ENCODE data around the gene CSGALNACT2. TPM values are rescaled to one million over a fixed set of nuclear protein-coding genes. Genes with fewer than 3 reads are reported as not detected.
A peak's percentile ranks its signal among the peaks of the same experiment; 100 is the strongest.

The CSGALNACT2 gene
- total and polyA plus RNA-seq, 10 of the 15 experiments (the other 5 are each of a cell fraction or from before 2014, with no cell fraction given), result 2.5 to 12.6 (median 8.7) TPM

DNA sequence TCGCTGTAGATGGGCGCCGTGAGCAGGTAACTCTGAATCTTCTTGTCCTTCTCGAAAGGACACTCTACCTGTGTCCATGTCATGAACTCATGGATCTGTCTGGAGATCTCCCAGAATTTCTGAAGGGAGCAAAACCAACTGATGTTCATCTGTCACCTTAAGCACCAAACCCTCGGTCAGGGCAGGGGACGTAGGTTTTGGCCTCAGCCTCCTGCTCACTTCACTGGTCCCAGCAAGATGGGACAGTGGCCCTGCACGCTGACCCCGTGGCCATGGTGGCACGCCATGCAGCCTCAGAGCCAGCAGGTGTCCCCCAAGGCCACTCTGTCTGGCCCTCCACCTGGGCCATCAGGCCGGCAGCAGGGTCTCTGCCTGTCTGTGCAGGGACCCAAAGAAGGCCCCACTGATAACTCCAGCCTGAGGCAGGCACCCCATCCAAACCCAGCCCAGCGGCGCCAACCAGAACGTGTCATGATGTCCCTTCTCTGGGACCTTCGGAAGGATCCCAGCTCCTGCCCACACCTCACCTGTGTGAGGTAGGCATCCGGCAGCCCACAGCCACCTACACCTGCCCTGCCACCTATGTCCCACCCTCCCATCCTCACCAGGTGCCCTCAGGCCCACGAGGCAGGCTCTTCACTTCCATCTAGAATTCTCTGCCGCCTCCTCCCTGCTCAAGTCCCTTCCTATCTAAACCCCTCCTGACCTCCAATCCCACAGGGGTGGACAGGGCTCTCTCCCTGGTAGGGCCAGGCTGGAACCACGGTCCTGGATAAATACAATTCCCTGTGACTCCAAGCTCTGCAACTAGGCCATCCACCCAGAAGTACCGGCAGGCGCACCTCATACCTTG is 59.0 kb downstream of the CSGALNACT2 start (continued):
- TF ChIP-seq, protein P1, sequence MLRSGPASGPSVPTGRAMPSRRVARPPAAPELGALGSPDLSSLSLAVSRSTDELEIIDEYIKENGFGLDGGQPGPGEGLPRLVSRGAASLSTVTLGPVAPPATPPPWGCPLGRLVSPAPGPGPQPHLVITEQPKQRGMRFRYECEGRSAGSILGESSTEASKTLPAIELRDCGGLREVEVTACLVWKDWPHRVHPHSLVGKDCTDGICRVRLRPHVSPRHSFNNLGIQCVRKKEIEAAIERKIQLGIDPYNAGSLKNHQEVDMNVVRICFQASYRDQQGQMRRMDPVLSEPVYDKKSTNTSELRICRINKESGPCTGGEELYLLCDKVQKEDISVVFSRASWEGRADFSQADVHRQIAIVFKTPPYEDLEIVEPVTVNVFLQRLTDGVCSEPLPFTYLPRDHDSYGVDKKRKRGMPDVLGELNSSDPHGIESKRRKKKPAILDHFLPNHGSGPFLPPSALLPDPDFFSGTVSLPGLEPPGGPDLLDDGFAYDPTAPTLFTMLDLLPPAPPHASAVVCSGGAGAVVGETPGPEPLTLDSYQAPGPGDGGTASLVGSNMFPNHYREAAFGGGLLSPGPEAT (IDR thresholded peaks at IDR 0.05; ENCODE audit: low read depth), result no peak

DNA sequence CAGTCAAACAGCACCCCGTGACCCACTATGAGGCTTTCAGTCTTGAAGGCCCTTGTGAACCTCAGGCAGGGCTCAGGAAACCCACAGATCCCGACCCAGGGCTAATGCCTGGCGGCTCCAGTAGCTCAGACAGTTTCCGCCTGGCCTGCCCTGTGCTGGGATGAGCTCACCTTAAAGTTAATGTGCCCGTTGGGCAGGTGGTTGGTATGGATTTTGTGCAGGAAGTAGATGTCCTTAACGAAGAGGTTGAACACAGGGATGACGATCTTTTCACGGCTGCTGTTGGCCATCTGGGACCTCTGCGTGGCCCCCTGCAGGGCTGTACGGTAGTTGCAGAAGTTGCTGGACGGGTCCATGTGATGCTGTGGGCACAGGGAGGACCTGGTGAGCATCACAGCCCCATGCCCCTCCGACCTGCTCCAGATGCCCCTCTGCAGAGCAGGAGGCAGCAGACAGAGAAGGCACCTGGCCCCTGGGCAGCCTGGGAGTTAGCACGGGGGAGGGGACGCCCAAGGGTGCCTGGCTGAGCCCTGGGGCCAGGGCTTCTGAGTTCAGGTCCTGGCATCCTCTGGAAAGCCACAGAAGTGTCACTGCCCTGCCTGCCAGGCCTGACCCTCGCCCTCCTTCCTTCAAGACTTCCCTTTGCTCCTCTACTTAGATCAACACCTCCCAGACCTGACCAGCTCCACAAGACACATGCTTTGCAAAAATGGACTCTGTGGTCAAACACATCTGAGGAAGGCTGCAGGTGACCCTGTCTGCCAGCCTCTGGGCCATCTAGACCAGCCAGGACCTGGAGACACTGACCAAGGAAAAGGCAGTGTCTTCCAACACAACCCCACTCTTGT is 59.8 kb downstream of the CSGALNACT2 start:
- Histone ChIP-seq H3K9me3 (replicated peaks; ENCODE audit: control insufficient read depth, insufficient read depth, low read length) (no peaks in the 10 kb centered on the region), H2AFZ (ENCODE audit: control insufficient read depth, low read depth, low read length) (no peak overlapping the region; the same call in 1 of the 2 replicates), H4K20me1 (ENCODE audit: control insufficient read depth, insufficient read depth) (no peaks in the 10 kb centered on the region), H3K79me2 (ENCODE audit: control insufficient read depth, insufficient read depth, low read length) (no peaks in the 10 kb centered on the region), H3K27ac (ENCODE audit: control insufficient read depth, insufficient read depth) (no peak overlapping the region), H3K36me3 (ENCODE audit: control insufficient read depth in 2 of 2, insufficient read depth in 2 of 2, low read length in 1 of 2) (no peaks in the 10 kb centered on the region), H3K27me3 (replicated peaks in 1 of 2; ENCODE audit: control insufficient read depth in 2 of 2, insufficient read depth in 2 of 2, low read length in 1 of 2) (no peaks in the 10 kb centered on the region), H3K4me1 (ENCODE audit: control insufficient read depth, insufficient read depth, low read length) (no peaks in the 10 kb centered on the region), H3K9ac (ENCODE audit: control insufficient read depth, insufficient read depth, low read length) (no peak overlapping the region), H3K4me2 (ENCODE audit: control insufficient read depth, insufficient read depth) (no peak overlapping the region), H3K4me3 (no peak overlapping the region)
- SMC1A ChIA-PET (ENCODE audit: uncharacterized antibody, unreplicated experiment), result no interaction called here
- FAIRE-seq (no peak), DNase-seq (ENCODE audit: low read depth, low spot score) (no peak), ATAC-seq (0 out of 3 replicates have a peak, but pooled peaks have one; percentile 16)
- intact Hi-C loops (cut with micrococcal nuclease; ENCODE audit: unreplicated experiment) (no loop called here), in situ Hi-C loops (cut with MboI) (no loop called here)
- POLR2A ChIA-PET, result no interaction called here
- CTCF ChIA-PET, result no interaction called here
- RAD21 ChIA-PET (ENCODE audit: unreplicated experiment), result no interaction called here
- BruUV-seq (replicated peaks), result no TSS peak
- 36% methylated on average over 15 of the region's 15 CpGs for WGBS (ENCODE audit: insufficient coverage, insufficient replicate concordance, low lambda C conversion rate, missing lambda C conversion rate)
- TF ChIP-seq FOXK2 (IDR thresholded peaks at IDR 0.05), result no peak
- peak; percentile 23; the same call in 1 of the 2 replicates for TF ChIP-seq SMC3 (IDR thresholded peaks at IDR 0.05; ENCODE audit: borderline replicate concordance, low read length)
- no peak for TF ChIP-seq NFYB (IDR thresholded peaks at IDR 0.05; ENCODE audit: insufficient read depth, low read depth, low read length)
- no peak for TF ChIP-seq NBN (IDR thresholded peaks at IDR 0.05)
- TF ChIP-seq ESRRA (IDR thresholded peaks at IDR 0.05; ENCODE audit: low read length), result no peak
- no peak for TF ChIP-seq SIX5 (IDR thresholded peaks at IDR 0.05; ENCODE audit: low read depth, low read length, severe bottlenecking)
- no peak for TF ChIP-seq EED (IDR thresholded peaks at IDR 0.05; ENCODE audit: low read depth)
- TF ChIP-seq, protein P2, sequence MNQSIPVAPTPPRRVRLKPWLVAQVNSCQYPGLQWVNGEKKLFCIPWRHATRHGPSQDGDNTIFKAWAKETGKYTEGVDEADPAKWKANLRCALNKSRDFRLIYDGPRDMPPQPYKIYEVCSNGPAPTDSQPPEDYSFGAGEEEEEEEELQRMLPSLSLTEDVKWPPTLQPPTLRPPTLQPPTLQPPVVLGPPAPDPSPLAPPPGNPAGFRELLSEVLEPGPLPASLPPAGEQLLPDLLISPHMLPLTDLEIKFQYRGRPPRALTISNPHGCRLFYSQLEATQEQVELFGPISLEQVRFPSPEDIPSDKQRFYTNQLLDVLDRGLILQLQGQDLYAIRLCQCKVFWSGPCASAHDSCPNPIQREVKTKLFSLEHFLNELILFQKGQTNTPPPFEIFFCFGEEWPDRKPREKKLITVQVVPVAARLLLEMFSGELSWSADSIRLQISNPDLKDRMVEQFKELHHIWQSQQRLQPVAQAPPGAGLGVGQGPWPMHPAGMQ (IDR thresholded peaks at IDR 0.05; ENCODE audit: borderline replicate concordance), result no peak
- TF ChIP-seq, protein P1 (IDR thresholded peaks at IDR 0.05; ENCODE audit: low read depth), result no peak
- TF ChIP-seq RAD21 (IDR thresholded peaks at IDR 0.05; ENCODE audit: insufficient read depth, low read depth, low read length), result peak; percentile 26; the same call in 1 of the 2 replicates
- TF ChIP-seq, protein P3, sequence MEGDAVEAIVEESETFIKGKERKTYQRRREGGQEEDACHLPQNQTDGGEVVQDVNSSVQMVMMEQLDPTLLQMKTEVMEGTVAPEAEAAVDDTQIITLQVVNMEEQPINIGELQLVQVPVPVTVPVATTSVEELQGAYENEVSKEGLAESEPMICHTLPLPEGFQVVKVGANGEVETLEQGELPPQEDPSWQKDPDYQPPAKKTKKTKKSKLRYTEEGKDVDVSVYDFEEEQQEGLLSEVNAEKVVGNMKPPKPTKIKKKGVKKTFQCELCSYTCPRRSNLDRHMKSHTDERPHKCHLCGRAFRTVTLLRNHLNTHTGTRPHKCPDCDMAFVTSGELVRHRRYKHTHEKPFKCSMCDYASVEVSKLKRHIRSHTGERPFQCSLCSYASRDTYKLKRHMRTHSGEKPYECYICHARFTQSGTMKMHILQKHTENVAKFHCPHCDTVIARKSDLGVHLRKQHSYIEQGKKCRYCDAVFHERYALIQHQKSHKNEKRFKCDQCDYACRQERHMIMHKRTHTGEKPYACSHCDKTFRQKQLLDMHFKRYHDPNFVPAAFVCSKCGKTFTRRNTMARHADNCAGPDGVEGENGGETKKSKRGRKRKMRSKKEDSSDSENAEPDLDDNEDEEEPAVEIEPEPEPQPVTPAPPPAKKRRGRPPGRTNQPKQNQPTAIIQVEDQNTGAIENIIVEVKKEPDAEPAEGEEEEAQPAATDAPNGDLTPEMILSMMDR (IDR thresholded peaks at IDR 0.05 in 2 of 3, conservative IDR thresholded peaks at IDR 0.05 in 1 of 3; ENCODE audit: control insufficient read depth in 2 of 3, extremely low read depth in 1 of 3, insufficient read depth in 1 of 3, low read depth in 3 of 3, low read length in 3 of 3), result peak; percentile 24 to 59 (median 59); a peak in 5 of 6 replicates
- TF ChIP-seq IRF4 (IDR thresholded peaks at IDR 0.05; ENCODE audit: low read depth, low read length), result no peak
- TF ChIP-seq SMARCA5 (IDR thresholded peaks at IDR 0.05), result no peak
